GM12891 (cell line): Measurements from ENCODE around the gene WWC2.

Experiments
- POLR2A ChIP-seq: IDR thresholded peaks from 2 replicates; pipeline ENCODE4 v1.6.1; 2011; ENCODE audit warnings: low read depth, low read length, control low read depth
- POLR2AphosphoS5 ChIP-seq: IDR thresholded peaks from 2 replicates; pipeline ENCODE4 v1.6.1; 2011; ENCODE audit warnings: low read depth, low read length, control low read depth
- POU2F2 ChIP-seq: IDR thresholded peaks from 2 replicates; pipeline ENCODE4 v1.6.1; 2011; ENCODE audit warnings: low read depth, mild to moderate bottlenecking, control low read depth, low read length, moderate library complexity

GRCh38 chr4:183195534-183195933 lies 96.5 kb downstream of the WWC2 start:
- TF ChIP-seq POLR2AphosphoS5 (no peak), POLR2A (no peak), POU2F2 (no peak)
